ENCODE data around the gene SPATA31C1.

DNA sequence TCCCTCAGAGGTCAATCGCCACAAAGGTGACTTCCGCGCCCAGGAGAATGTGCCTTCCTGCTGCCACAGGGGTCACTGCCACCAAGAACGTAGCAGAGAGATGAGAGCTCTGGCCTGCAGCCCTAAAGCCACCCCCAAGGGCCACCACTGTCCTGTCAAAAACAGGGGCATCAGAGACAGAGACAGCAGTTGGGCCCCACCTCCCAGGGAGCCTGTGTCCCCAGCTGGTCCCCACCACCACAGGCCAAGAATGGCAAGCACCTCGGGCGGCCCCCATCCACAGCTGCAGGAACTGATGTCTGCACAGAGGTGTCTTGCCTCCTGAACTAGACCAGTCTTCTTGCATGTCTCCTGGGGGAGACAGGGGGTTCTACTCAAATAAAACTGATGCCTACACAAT lies 29.3 kb upstream of the SPATA31C1 start:
- no peak for TF ChIP-seq TAF1 (IDR thresholded peaks at IDR 0.05; ENCODE audit: low read depth, low read length)
- TF ChIP-seq POLR2AphosphoS5 (IDR thresholded peaks at IDR 0.05; ENCODE audit: low read depth, low read length): no peak
- no peak for TF ChIP-seq POLR2A (IDR thresholded peaks at IDR 0.05; ENCODE audit: low read depth, low read length)
- no peak for TF ChIP-seq SPI1 (IDR thresholded peaks at IDR 0.05; ENCODE audit: low read depth, low read length)
